Measurements from ENCODE around the gene CLHC1. TPM values are rescaled to one million over a fixed set of nuclear protein-coding genes. Genes with fewer than 3 reads are reported as not detected.

The CLHC1 gene
- total RNA-seq, 1 donor = 4.9 TPM

DNA sequence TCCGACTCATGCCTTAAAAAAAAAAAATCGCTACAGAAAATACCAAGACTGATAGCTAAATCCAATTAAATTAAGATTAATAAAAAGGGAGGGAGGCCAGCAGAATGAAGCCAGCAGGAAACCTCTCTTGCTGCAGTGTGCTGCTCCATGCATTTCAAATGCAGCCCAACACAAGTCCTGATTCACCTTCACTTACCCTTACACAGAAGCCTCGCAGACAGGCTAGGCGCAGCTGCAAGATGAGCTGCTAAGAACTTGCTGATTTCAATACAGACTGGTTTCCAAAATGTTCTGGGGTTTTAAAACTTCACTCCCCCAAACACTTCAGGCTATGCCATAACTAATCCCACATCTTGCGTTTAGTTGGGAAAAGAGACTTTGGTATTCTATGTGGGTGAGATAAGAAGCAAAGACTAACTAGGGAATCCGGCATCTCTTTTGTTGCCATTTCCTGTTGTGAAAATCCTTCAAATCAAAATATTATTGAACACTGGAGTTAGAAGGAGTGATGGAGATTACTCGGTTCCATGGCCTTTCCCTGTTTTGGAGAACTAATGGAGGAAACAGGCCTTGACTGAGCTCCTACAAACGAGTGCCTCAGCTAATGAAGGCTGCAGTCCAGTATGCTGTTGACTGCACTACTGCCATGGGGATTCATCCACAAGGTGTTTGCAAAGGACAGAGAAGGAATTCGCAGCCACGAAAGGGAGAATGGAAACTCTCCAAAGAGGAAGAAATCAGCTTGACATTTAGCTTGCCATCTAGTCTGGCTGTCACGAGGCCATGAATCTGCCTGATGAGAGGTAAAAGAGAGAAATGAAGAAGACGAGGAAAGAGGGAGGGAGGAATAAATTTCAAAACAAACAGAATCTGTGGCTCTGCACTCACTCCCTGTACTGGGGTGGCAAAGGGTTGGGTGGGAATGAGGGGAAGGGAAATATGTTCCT, 67.3 kb downstream of the CLHC1 start:
- H3K4me1 ChIP-seq (ENCODE audit: insufficient read depth, low read length) = peaks cover 25% of the 10 kb centered on the region
- no peak overlapping the region for H3K4me3 ChIP-seq (ENCODE audit: low read length)
- H3K9me3 ChIP-seq (ENCODE audit: low read depth, low read length) = no peaks in the 10 kb centered on the region
- no peaks in the 10 kb centered on the region for H3K27me3 ChIP-seq (ENCODE audit: insufficient read depth, low read length)

DNA sequence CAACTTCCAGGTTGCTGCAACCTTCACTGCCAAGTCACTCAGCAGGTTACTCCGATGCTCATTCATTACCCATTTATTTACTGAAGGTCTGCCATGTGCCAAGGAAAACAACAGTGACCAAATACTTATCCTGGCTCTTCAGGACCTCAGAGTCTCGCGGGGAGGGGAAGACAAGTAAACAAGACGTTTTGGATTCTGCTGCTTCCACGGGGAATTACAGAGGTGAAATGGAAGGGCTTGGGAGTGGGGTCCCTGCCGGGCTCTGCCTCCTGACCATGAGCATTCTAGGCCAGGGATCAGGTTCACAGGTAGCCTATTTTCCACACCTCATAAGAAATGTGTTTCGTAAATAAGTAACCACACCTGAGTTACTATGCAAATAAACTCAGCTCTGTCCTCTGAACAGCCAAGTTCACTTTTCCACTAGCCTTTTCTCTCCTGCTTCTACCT, 68.1 kb downstream of the CLHC1 start:
- no peaks in the 10 kb centered on the region for H3K9me3 ChIP-seq (ENCODE audit: low read depth, low read length)
- H3K4me1 ChIP-seq (ENCODE audit: insufficient read depth, low read length) = peaks cover 31% of the 10 kb centered on the region
- H3K27me3 ChIP-seq (ENCODE audit: insufficient read depth, low read length) = no peaks in the 10 kb centered on the region
- H3K4me3 ChIP-seq (ENCODE audit: low read length) = no peak overlapping the region

DNA sequence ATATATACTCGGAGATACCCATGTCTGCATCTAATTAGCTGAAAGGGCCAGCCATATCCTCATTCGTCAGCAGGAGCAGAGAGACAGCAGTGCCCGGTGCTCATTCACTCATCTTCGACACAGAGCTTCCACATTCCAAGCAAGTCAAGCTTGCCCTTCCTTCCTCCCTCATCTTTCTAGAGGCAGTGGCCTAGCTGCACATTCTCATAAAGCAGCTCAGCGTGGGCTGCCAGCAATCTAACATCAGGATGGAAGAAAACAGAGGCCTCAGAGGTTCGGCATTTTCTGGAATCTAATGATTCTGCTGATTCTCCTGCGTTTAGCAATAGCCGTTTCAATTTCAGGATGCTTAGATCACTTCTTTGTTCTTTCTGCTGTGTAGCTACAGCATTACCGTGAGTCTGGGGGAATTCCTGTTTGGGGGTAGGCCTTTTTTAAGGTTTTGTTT, 68.8 kb downstream of the CLHC1 start:
- H3K4me3 ChIP-seq (ENCODE audit: low read length) = no peak overlapping the region
- no peaks in the 10 kb centered on the region for H3K9me3 ChIP-seq (ENCODE audit: low read depth, low read length)
- peaks cover 38% of the 10 kb centered on the region for H3K4me1 ChIP-seq (ENCODE audit: insufficient read depth, low read length)
- H3K27me3 ChIP-seq (ENCODE audit: insufficient read depth, low read length) = no peaks in the 10 kb centered on the region

DNA sequence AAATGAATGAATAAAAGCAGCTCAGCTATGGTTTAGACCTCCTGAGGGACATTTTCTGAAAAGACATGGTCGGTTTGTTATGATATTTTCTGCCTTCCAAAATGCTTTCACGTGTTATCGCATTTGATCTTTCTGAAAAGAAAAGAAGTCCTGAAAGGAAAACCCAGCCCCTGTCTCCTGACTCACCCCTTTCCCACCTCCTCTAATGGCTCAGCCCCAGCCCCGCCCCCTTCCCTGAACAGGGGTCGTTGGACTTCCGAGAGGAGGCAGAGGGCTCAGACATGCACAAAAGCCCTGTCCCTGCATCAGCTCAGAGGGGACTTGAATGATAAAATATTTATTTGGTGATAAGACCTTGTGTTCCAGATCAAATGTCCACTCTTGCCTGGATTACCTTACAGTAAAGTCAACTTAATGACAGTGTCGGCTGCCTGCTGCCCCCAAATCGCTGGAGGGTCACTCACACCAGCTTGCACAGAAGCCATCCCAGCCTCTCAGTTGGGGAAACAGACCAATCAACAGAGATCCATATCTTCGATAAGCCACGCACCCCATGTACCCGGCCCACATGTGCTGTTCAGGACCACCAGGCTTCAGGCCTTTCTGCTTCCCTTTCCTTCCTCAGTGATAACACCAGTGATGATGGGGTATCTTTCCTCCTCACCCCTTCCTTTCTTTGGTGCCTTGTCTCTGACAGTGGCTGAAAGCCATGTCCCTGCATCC, 69.6 kb downstream of the CLHC1 start:
- H3K27me3 ChIP-seq (ENCODE audit: insufficient read depth, low read length) = no peaks in the 10 kb centered on the region
- no peak overlapping the region for H3K4me3 ChIP-seq (ENCODE audit: low read length)
- peaks cover 46% of the 10 kb centered on the region for H3K4me1 ChIP-seq (ENCODE audit: insufficient read depth, low read length)
- no peaks in the 10 kb centered on the region for H3K9me3 ChIP-seq (ENCODE audit: low read depth, low read length)

DNA sequence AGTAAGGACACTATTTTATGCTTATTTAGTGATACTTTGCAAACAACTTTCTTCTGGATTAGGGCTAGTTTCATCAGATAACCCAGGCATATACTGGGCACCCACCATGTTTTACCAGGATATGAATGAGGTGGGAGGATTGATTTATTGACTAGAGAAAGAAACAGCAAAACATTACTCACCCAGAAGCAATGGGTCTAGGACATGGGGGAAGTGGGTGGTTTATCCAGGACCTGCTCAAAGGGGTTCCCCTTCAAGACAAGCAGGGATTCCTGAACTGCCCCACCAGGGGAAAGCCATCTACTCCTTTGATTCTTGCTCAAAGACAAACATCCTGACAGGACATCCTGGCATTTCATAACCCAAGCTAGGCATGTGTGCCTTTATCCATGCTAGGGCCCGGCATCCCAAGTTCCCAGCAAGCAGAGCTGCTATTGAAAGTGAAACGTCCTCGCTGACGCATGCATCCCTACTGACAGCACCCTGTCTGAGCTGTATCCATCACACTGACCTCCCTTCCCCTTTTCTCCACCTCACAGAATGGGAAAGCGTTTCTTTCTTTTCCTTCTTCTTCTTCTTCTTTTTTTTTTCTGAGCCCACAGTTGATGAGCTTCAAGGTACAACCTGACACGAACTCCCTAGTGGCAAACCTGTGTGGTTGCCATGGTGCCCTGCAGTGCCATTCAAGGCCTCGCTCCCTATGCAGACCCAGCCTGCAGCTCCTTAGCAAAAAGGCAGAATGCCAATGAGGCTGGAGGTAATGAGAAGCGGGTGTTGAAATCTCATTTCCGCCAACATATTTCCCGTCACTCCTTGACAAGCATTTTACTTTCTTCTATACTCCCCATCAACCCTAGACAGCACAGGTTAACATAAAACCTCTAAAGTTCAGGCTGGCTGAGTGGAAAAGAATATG, 70.5 kb downstream of the CLHC1 start:
- H3K9me3 ChIP-seq (ENCODE audit: low read depth, low read length) = no peaks in the 10 kb centered on the region
- no peak overlapping the region for H3K4me3 ChIP-seq (ENCODE audit: low read length)
- peaks cover 51% of the 10 kb centered on the region for H3K4me1 ChIP-seq (ENCODE audit: insufficient read depth, low read length)
- no peaks in the 10 kb centered on the region for H3K27me3 ChIP-seq (ENCODE audit: insufficient read depth, low read length)

DNA sequence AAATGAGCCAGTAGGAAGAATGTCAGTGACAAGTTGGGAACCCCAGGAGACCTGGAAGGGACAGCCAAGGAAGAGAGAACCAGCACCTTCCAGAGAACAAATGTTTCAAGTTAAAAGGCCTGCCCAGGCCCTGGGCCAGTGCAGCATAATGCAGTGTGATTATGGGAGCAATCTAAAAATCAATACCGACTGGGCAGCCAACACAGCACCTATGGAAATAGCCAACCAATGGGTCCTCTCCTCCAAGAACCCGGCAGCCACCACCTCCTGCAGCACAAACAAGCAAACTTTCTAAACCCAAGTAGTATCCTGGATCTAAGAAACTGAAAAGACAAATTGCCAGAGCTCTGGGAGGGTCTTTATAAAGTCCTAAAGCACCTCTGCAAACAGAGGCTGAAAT, 71.7 kb downstream of the CLHC1 start:
- Histone ChIP-seq H3K4me1 (ENCODE audit: insufficient read depth, low read length) (peaks cover 51% of the 10 kb centered on the region), H3K9me3 (ENCODE audit: low read depth, low read length) (no peaks in the 10 kb centered on the region), H3K4me3 (ENCODE audit: low read length) (no peak overlapping the region), H3K27me3 (ENCODE audit: insufficient read depth, low read length) (no peaks in the 10 kb centered on the region)

DNA sequence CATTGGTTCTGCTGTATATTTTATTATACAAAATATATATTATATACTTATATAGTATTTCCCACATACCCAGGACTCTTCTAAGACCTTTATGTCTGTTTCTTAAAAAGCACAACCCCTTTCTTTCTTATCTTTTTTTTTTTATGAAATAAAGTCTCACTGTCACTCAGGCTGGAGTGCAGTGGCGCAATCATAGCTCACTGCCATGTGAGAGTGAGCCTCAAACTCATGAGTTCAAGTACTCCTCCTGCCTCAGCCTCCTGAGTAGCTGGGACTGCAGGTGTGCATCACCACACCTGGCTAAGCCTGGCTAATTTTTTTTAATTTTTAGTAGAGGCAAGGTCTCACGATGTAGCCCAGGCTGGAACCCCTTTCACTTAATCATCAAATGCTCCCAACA, 72.3 kb downstream of the CLHC1 start:
- Histone ChIP-seq H3K27me3 (ENCODE audit: insufficient read depth, low read length) (no peaks in the 10 kb centered on the region), H3K4me1 (ENCODE audit: insufficient read depth, low read length) (peaks cover 55% of the 10 kb centered on the region), H3K4me3 (ENCODE audit: low read length) (no peak overlapping the region), H3K9me3 (ENCODE audit: low read depth, low read length) (no peaks in the 10 kb centered on the region)

DNA sequence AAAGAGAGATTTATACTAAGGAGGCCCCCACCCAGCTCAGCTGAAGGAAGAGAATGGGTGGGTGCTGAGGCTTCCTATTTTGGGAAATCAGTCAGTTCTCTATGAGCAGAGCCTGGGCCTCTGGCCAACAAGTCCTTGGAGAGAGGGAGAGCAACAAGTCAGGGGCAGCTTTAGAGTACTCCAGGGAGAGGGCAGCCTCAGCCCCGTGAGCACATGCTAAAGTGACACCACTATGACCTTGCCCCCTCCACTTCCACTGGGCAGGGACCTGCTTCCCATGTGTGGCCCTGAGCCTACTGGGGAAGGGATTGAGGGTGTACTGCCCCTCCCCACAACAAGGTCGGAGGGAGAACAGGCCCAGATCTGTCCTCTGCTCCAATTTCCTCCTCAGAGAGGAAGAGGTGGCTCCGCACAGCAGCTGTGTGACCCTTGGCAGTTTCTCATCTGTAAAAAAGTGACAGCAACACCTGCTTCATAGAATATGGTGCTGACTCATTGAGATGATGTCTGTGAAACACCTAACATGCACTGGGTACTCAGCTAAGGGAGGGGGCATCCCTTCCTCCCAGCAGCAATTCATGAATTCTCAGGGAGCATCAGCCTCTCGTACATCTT, 72.9 kb downstream of the CLHC1 start:
- Histone ChIP-seq H3K9me3 (ENCODE audit: low read depth, low read length) (no peaks in the 10 kb centered on the region), H3K4me3 (ENCODE audit: low read length) (no peak overlapping the region), H3K4me1 (ENCODE audit: insufficient read depth, low read length) (peaks cover 61% of the 10 kb centered on the region), H3K27me3 (ENCODE audit: insufficient read depth, low read length) (no peaks in the 10 kb centered on the region)

DNA sequence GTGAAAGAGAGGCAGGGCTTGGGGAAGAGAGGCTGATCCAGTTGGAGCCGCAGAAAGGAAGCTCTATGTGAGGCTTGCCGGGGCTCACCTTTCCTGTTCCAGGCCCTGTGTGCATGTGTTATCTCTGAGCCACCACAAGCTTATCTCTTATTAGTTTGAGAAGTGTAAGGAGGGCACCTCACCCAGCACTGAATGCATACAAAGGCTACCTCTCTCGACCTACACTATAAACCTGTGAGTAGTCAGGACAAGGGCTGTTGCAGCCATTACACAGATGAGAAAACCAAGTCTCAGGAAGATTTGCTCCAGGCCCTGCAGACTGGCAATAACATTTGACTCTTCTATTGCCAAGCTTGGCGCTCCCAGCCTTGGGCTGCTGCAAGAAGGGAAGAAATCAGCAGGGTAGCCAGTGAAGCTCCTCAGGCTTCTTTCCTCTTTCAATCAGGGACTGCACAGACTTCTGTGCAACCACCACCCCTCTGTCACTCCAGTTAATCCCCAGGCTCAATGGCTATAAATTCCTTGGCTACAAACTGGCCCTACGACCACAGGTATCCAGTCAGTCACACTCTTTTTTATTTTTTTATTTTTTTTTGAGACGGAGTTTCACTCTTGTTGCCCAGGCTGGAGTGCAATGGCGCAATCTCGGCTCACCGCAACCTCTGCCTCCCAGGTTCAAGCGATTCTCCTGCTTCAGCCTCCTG, 73.8 kb downstream of the CLHC1 start:
- no peaks in the 10 kb centered on the region for H3K27me3 ChIP-seq (ENCODE audit: insufficient read depth, low read length)
- no peak overlapping the region for H3K4me3 ChIP-seq (ENCODE audit: low read length)
- H3K4me1 ChIP-seq (ENCODE audit: insufficient read depth, low read length) = peaks cover 70% of the 10 kb centered on the region
- H3K9me3 ChIP-seq (ENCODE audit: low read depth, low read length) = no peaks in the 10 kb centered on the region

DNA sequence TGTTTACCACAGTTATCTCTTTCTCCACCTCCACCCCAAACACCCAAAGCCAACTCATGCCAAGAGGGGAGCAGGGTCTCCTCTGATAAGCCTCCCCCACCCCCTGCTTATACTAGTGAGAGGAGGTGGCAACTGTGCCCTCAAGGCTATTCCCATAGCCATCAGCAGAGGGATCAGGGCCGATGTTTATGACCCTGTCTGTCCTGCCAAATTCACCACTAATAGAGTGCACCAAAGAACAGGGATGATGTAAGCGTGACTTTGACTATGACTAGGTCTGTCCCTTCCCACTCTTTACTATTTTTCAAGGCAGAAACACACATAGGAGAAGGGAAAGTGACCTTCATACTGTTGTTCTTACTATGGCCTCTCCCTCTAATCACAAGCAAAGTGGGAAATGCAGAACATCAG, 74.6 kb downstream of the CLHC1 start:
- Histone ChIP-seq H3K4me3 (ENCODE audit: low read length) (no peak overlapping the region), H3K9me3 (ENCODE audit: low read depth, low read length) (no peaks in the 10 kb centered on the region), H3K4me1 (ENCODE audit: insufficient read depth, low read length) (peaks cover 72% of the 10 kb centered on the region), H3K27me3 (ENCODE audit: insufficient read depth, low read length) (no peaks in the 10 kb centered on the region)

DNA sequence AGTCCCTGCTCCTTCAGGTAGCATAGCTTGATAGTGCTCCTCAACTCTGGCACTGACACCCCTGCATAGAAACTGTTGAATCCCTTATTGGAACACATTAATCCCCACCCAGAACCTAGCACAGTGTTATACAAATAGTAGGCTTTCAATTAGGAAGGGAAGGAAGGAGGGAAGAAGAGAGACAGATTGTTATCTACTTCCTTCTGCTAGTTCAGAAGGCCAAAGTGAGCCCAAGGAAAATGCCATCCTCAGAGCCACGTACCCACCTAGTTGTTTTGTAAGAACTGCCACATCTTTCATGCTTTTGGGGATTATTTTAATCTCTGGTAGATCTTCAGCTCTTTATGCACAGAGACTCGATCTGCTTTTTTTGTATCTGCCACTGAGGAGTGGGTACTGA, 75.1 kb downstream of the CLHC1 start:
- no peaks in the 10 kb centered on the region for H3K9me3 ChIP-seq (ENCODE audit: low read depth, low read length)
- no peak overlapping the region for H3K4me3 ChIP-seq (ENCODE audit: low read length)
- H3K27me3 ChIP-seq (ENCODE audit: insufficient read depth, low read length) = no peaks in the 10 kb centered on the region
- peaks cover 72% of the 10 kb centered on the region for H3K4me1 ChIP-seq (ENCODE audit: insufficient read depth, low read length)

DNA sequence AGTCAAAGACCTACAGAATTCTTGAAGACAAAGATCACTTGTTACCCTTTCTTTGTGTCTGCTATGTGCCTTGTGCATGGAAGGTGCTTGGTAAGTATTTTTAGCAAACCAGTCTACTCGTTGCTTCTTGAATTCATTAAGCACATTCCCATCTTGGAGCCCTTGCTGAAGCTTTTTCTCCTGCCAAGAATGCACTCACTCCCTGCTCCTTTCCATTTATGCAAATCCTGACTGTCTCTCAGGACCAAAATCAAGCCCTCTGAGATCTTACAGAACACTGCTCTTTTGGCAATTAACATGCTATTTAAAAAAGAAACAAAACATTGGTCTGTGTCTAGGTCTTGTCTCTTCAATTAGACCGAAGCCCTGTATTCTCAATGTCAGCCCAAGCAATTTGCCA, 75.8 kb downstream of the CLHC1 start:
- H3K4me3 ChIP-seq (ENCODE audit: low read length) = no peak overlapping the region
- H3K4me1 ChIP-seq (ENCODE audit: insufficient read depth, low read length) = peaks cover 72% of the 10 kb centered on the region
- H3K27me3 ChIP-seq (ENCODE audit: insufficient read depth, low read length) = no peaks in the 10 kb centered on the region
- no peaks in the 10 kb centered on the region for H3K9me3 ChIP-seq (ENCODE audit: low read depth, low read length)

DNA sequence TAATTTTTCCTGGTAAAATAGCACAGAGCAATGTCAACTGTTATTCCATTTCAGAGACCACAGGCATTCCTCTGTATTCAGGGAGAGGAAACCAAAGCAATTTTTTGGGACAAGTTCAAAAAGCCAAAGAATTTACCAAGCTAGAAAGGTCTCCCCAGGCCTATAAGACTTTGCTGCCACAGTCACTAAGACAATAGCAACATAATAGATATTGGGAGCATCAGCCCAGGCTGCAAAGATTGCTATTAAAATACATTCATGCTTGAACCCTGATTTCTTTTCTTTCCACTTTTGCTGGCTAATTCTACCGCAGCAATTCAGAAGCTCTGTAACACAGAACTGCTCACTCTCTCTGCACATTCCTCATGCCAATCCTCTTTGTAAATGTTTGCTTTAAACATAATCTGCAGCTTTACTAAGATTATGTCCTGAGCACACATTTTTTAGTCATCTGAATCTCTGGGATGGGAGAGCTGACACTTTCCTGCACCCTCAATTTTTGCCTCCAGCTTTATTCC, 76.3 kb downstream of the CLHC1 start:
- Histone ChIP-seq H3K4me1 (ENCODE audit: insufficient read depth, low read length) (peaks cover 72% of the 10 kb centered on the region), H3K9me3 (ENCODE audit: low read depth, low read length) (no peaks in the 10 kb centered on the region), H3K27me3 (ENCODE audit: insufficient read depth, low read length) (no peaks in the 10 kb centered on the region)

DNA sequence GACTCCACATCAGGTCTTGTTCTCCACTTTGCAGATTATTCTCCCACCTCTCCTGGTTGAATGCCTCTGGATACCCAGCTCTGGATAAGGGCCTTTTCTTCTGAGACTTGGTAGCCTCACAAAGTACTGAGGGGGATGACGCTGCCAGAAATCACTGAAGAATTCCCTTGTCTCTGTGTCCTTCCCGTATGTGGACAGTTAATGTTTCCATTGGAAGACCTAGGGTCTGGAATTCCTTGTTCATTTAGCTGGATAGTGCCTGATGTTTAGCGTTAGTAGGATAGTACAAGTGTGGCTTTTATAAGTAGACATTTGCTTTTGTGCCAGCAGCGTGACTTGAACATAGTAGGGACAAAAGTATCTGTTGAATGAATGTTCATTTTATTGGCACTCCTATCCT, 76.9 kb downstream of the CLHC1 start:
- Histone ChIP-seq H3K4me3 (ENCODE audit: low read length) (no peak overlapping the region), H3K4me1 (ENCODE audit: insufficient read depth, low read length) (peaks cover 75% of the 10 kb centered on the region), H3K9me3 (ENCODE audit: low read depth, low read length) (no peaks in the 10 kb centered on the region), H3K27me3 (ENCODE audit: insufficient read depth, low read length) (no peaks in the 10 kb centered on the region)

More for the DNA sequence above, 76.3 kb downstream of the CLHC1 start:
- H3K4me3 ChIP-seq (ENCODE audit: low read length) = no peak overlapping the region
